NCI-H187 treated with DMSO at 0.1 percent for 48 hours (cell line): ENCODE data around the gene LCE1A.
A peak's percentile ranks its signal among the peaks of the same experiment; 100 is the strongest.

Experiments used
- DNase-seq: peaks from one replicate; lab custom pipeline; 2025; lab: John Stamatoyannopoulos, UW

Gene LCE1A, protein sequence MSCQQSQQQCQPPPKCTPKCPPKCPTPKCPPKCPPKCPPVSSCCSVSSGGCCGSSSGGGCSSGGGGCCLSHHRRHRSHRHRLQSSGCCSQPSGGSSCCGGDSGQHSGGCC

DNA sequence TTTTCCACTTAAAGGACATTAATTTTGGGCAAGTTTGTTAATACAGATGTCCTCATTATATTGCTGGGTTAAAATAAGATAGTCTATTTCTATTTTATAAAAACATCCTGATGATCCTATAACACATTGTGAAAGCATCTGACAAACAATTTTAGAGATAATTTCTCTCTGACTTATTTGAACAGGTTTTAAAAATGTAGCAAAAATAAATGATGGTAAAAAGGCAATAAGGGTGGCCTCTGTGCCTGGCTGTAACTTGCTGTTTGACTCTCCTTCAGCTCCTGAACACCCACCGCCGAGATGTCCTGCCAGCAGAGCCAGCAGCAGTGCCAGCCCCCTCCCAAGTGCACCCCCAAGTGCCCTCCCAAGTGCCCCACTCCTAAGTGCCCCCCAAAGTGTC lies at the start of gene LCE1A:
LCE1A (plus strand) TSS at position 301 of the 400 bp plus-strand sequence; CDS start at position 301, 0 bp downstream.
- no peak for DNase-seq

DNA sequence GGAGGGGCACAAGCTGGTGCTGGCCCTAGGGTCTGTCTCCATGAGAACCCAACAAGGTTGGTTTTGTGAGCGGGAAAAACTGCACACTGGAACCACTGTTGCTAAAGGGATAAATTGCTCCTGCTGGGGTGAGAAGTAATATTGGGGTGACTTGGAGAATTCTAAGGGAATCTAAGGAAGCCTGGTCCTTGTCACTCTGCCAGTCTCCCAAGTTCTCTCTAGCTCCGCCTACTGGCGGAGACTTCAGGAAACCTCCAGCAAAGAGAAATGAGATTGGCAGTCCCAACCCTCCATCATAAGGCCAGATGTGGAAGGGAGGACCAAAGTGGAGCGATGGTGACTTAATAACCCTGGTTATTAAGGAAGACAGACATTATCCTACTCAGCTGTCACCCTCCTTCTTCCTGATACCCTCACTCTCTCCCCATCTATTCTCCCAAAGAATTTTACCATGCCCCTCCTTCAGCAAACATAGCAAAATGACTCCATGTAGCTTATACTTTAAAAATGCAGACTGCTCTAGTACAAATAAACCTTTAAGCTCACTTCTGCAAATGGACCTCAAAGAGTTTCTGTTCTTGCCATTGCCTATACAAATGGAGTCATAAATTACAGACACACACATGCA lies 49.6 kb upstream of the LCE1A start:
- no peak for DNase-seq

DNA sequence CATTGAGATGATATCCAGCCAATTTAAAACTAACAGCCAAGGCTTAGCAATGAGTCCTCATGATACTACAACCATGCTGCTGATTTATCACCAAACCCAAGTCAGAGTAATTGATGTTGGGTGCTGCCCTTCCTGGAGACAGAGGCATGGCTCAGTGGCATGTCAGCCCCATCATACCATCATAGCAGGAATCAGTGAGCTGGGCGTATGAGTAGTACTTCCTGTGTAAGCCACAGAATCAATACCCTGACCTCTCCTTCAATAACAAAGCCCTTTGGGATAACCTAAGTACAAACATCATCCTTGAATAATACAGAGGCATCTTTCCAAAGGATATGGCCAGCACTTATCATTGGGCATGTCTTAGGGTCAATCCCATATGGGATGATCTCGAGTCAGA lies 44.2 kb upstream of the LCE1A start:
- no peak for DNase-seq

DNA sequence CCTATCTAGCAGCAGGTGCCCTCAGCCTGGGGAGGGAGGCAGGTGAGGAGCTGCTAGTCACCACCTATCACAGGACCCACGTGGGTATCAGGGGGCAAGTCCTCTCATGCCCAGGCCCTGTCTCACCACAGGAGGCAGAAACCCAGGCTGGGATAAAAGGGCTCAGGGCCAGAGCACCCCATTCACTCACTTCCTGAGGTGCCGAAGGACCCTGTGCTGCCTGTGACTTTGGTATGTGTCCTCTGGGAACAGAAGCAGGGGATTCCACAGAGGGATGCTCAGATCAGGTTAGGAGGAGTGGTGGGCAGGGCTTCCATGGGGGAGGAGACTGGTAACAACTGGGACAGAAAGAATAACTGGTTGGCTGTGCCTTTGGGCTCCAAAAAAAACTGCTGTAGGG lies 41.2 kb upstream of the LCE1A start, which contains the start of gene LCE1E:
LCE1E (plus strand) TSS at position 181 of the 400 bp plus-strand sequence. CDS start 1,043 bp downstream, outside the sequence.
- no peak for DNase-seq

DNA sequence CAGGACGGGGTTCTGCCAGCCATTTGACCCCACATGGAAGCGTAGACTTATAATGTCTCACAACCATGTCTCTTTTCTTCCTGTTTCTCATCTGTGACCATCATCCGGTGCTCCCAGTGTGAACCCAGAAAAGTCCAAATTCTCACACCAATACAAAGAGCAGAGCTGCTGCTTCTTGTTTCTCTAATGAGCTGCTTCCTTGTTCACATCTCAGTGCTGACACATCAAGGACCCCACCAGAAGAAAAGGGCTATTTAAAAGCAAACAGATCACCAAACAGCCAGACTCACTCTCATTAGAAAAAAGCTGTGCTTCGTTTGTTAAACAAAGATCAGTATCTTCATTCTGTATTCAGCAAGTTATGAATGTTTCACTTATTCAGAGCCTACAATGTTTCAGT lies 31.6 kb upstream of the LCE1A start:
- no peak for DNase-seq

DNA sequence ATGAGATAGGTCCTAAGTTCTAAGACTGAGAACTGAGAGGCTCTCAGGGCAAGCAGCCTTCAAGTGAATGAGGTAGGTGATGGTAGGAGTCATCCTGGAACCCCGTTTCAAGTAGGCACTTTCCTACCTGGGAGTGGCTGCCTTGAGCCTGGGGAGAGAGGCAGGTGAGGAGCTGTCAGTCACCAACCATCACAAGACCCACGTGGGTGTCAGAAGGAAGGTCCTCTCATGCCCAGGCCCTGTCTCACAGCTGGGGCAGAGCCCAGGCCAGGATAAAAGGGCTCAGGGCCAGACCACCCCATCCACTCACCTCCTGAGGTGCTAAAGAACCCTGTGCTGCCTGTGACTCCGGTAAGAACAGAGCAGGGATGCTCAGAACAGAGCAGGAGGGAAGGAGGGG lies 30.9 kb upstream of the LCE1A start, which contains the start of gene LCE1D:
LCE1D (plus strand) TSS at position 301 of the 400 bp plus-strand sequence. CDS start 1,074 bp downstream, outside the sequence.
- no peak for DNase-seq

DNA sequence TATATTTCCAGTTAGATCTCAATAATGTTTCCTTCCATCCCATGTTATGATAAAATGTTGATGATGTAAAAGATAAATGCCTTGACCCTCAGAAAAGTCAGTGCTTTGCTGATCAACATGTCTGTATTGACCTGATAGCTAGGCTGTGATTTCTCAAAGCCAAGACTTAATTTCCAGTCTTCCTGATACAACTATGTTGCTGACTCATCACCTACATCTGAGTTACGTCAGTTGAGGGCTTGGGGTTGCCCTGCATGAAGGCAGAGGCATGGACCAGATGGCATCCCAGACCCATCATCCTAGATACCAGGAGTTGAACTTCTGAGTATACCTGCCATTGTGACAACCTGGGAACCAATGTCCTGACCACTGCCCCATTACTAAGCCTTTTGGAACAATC lies 25.9 kb upstream of the LCE1A start:
- no peak for DNase-seq

DNA sequence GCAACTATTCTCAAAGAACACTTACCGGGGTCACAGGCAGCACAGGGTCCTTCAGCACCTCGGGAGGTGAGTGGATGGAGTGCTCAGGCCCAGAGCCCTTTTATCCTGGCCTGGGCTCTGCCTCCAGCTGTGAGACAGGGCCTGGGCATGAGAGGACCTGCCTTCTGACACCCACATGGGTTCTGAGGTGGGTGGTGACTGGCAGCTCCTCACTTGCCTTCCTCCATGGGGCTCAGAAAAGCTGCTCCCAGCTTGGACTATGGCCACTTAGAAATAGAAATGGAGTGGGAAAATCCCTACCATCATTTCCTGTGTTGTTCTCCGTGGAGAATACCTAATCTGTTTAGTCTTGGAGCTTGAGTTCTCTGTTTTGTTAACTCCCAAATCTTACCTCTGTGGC lies 20.7 kb upstream of the LCE1A start, which contains the start of gene LCE1C:
LCE1C (minus strand) TSS at position 76 of the 400 bp plus-strand sequence. CDS start 1,173 bp downstream, outside the sequence.
- DNase-seq: no peak

DNA sequence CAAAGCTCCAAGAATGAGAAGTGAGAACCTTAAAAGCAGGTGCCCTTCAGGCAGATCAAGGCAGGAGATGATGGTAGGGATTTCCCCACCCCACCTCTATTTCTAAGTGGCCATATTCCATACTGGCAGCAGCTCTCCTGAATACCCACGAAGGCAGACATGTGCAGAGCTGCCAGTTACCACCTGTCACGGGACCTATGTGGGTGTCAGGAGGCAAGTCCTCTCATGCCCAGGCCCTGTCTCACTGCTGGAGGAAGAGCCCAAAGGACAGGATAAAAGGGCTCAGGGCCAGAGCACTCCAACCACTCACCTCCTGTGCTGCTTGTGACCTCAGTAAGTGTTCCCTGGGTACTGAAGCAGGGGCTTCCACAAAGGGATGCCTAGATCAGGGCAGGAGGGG lies 16.2 kb upstream of the LCE1A start:
- DNase-seq: no peak

DNA sequence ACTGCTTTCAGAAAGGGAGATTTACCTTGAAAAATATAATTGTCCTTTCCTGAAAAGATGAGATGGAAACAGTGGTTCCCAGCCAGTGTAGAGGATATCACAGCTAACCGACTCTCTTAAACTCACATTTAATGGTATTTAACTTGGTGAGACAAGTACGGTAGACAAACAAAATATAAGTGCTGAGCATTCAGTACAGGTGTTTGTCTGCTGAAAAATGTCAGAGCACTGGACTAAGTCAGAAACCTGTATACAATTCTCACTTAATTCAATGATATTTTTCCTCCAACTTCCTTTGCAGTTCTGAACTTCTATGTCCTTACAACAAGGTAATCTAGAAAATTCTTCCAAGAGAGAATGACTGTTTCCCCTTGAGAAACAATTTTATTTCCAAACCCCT lies 15.6 kb upstream of the LCE1A start, which contains the start of gene LCE1B:
LCE1B (plus strand) TSS at position 301 of the 400 bp plus-strand sequence. CDS start 476 bp downstream, outside the sequence.
- DNase-seq: no peak

DNA sequence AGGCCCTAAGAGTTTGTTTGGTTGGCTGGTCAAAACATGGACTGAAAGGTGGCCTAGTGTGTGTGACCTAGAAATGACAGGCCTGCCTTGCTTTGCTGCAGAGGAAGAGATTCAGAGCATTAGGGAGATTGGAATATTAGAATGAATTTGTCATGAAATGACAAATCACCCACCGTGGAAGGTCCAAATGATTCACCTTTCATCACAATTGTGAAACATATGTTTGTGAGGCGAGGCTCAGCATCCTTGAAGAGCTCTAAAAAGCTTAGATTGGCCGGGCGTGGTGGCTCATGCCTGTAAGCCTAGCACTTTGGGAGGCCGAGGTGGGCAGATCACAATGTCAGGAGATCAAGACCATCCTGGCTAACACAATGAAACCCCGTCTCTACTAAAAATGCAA lies 10.0 kb upstream of the LCE1A start:
- no peak for DNase-seq

DNA sequence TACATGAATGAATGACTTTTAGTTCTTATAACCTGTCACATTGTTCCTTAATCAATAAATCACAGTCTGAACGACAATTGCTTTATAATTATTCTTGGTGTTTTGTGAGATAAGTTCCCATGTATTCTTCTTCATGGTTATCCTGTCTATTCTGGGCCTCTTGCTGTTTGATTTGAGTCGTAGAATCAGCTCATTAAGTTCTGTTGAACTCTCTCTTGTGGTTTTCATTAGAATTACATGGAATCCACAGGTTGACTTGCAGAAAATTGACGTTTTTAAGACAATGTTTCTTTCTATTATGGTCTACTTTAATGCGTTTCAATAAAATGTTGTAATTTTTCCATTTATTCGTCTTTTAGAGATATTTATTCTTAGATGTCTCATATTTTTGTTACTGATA lies 4.0 kb upstream of the LCE1A start:
- no peak for DNase-seq

DNA sequence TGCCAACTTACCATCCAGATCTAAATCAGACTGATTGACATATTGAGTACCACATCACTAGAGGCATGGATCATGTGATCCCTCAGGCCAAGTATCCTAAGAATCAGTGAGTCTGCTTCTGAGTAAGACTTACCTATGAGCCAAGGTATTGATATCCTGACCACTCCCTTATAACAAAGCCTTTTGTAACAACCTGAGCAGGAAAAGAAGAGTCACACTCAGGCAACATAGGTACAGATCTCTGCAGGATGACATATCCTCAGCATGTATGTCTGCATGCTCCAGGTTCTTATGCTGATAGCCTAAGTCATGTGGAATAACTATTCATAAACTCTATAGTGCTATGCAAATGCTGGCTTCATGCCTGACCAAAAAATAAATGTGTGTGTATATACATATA lies 2.3 kb upstream of the LCE1A start:
- DNase-seq: no peak

DNA sequence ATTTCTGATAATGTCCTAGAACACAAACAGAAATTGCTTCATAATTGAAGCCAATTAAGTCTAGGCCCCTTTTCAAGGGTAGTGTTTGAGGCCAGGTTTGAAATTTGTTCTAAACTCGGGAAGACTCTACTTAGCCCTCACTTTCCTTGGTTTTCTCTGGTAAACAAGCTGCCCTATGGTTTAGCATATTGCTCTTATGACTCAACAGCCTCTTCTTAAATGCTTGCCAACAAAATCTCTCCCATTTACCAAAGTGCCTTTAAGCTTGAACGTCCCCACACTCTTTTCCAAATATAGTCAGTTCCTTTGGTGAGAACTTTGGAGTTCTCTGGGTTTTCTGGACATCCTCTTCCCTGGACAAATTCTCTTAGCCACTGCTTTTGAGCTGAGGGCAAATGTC lies 9.6 kb downstream of the LCE1A start:
- DNase-seq: no peak

DNA sequence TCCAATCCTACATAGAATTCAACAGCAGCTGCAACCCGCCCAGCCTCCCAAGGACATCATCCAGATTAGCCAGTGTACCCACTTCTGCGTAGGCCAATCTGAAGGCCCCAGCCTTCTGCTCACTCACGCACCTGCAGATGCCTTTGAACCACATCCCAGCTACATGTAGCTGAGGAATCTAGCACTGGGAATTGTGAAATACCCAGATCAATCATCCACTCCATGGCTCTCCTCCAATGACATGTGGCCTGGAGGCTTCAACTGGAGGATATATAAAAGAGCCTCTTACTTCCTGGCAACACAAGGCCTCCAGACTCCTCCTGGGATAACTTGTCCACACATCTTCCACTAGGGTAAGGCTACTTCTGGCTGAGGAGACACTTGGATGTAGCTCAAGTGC lies 15.3 kb downstream of the LCE1A start, which contains the start of gene LCE6A:
LCE6A (plus strand) TSS at position 301 of the 400 bp plus-strand sequence. CDS start 665 bp downstream, outside the sequence.
- DNase-seq: no peak

DNA sequence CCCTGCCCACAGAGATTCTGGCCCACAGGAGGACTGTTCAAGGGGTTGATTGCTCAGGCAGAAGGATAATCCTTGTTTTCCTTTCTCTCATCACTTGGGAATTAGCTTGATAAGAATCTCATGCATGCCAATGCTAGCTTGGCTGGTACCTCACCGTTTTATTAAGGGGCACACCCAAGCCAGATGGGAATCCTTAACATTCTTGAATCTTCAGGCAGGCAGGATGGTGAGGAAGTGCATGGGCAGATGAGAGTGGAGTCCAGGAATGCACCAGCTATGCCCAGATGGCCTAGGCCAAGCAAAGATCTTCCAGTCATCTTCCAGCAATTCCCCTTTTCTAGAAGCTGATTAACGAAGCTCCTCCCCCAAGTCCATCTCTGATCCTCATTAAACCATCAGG lies 28.4 kb downstream of the LCE1A start:
- no peak for DNase-seq

DNA sequence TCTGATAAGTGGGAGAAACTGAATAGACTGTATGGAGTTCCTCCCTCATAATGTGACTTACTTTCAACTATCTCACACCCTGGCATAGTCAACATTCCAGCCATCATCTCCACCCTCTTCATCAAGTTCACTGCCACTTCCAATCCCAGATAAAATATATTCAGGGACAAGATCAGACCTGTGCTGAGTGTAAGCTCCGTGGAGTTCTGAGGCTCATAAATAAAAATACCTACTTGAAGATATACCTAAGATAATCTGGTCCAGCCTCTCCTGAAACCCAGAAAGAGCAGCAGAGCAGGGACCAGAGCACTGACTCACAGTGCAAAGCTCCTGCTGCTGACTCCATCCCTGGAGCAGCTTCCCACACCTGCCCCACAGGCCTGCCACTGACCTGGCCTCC lies 30.8 kb downstream of the LCE1A start:
- DNase-seq: no peak

DNA sequence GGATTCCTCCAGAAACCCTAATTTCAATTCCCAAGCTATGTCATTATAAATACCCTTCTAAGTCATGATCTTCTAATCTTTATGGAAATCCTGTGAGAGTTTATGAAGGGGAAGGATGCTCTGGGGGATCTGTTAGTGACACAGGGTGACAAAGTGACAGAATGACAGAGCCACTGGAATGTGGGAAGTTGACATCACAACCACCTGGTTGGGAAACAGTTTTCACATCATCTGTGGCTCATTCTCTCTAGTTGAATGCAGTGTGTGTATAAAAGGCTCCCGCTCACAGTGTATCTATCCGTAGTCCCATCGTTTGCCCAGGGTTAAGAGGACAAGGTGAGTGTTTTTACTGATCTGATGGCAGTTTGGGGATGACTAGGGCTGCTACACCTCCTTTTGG lies 32.4 kb downstream of the LCE1A start, which contains the start of gene LCE7A:
LCE7A (plus strand) TSS at position 301 of the 400 bp plus-strand sequence. CDS start 702 bp downstream, outside the sequence.
- no peak for DNase-seq

DNA sequence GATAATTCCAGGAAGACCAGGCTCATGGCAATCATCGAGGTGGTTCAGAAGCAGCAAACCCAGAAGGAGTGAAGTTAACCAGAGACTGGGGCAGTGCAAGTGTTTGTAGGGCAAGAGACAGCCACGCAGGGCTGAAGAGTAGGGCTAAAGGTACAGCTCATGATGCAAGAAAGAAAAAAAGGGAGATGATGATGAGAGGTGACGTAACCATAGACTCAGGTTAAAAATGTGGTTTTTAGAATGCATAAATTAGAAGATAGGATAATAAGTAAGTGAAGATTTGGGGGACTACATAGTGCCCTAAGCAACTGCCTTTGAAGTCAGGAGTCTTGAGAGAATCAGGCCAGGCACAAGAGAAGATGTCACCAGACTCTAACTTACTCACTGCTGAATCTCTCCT lies 32.9 kb downstream of the LCE1A start:
- no peak for DNase-seq

DNA sequence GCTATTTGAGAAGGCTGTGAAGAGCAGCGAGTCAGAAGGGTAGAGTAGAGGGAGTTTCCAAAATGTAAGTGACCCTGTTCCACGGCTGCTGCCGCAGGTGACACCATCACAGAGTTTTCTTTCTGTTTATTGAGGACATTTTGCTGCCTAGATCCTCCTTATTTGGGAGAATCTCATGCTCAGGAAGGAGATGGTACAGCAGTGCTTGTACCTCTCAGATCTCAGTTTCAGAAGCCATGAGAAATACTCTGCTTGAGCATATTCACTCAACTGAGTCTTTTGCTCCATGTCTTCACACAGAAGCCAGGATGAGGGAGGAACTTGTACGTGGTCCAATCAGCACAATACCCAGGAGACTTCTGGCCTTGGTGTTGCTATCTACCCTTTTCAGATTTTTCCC lies 34.1 kb downstream of the LCE1A start:
- no peak for DNase-seq

DNA sequence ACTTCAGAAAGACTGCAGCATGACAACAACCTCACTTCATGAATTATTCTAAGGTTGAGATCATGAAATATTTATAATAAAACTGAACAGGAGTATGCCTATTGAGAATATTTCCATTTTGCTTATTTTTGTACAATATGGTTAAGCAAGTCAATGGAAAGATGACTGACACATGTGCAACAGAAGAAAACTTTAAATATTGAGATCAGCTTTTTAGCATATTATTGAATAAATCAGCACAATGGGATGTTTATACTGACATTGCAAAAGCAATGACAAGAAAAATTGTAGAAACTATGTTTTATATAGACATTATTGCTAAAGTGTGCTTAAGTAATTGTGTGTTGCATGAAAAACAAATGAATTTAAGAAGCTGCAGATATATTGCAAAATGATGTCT lies 37.2 kb downstream of the LCE1A start:
- no peak for DNase-seq

DNA sequence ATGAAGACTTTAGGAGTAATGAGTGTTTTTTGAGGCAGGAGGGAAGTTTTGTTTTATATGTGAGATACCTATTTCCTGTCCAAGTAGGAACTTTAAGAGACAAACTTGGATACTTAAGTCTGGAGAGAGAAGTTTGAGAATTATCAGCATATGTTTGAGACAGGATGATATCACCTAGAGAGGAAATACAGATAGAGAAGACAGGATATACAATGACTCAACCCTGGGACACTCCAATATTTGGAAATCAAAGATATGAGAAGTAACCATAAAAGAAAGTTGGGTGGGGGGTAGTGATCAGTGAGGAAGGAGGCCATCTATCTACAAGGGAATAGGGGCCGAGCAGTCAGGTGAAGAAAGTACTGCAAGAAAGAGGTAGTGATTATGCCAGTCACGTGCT lies 39.0 kb downstream of the LCE1A start:
- DNase-seq: no peak

DNA sequence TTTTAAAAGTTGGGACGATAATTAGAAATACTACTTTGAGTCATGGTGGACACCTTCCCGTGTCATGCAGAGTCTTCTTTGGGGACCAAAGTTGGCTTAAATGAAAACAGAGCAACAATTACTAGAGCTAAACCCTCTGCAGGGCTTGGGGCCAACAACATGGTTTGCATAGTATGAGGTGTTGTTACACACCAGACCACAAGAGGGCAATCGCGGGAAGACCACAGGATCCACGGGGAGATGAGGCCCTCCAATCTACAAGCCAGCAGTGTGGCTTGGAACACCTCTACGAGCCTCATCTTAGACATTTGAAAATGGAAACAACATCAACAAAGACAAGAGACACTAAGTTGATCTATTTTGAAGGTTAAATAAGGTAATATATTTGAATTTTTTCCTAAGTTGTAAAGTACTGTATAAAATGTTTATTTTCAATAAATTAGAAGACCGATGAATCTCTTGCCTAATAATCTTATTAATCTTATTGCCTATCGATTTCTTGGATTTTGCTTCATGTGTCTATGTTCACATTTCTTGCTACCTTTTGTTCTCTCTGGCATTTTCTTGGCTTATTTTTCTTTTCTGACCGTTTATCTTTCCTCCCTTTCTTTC lies 42.6 kb downstream of the LCE1A start:
- DNase-seq: peak; percentile 63
